Vagina (tissue), 2 donors: Measurements from ENCODE around the gene CD151. TPM values are rescaled to one million over a fixed set of nuclear protein-coding genes. Genes with fewer than 3 reads are reported as not detected.

ENCODE experiments used
- DNase-seq, 2 donors: peaks; one replicate each; pipeline ENCODE4 v3.0.0-alpha.2; 2017; ENCODE audit errors: extremely low spot score in 2 of 2
- H3K27ac ChIP-seq: fragments of 200-600 bp; sonication (generic); one replicate; pipeline ENCODE4 v1.5.1; 2019
- H3K27me3 ChIP-seq: fragments of 200-600 bp; sonication (generic); one replicate; pipeline ENCODE4 v1.5.1; 2019
- H3K36me3 ChIP-seq, 2 donors: fragments of 200-600 bp; sonication (generic); one replicate each; pipeline ENCODE4 v1.5.1; 2017 to 2019
- H3K4me1 ChIP-seq: fragments of 200-600 bp; sonication (generic); one replicate; pipeline ENCODE4 v1.5.1; 2019
- H3K4me3 ChIP-seq, 2 donors: fragments of 200-600 bp; sonication (generic); 1 replicate in 1 of 2; 2 replicates in 1 of 2; pipeline ENCODE4 v1.5.1; 2016 to 2019
- H3K9me3 ChIP-seq: fragments of 200-600 bp; sonication (generic); one replicate; pipeline ENCODE4 v1.5.1; 2019
- POLR2A ChIP-seq, 2 donors: fragments of 450-650 bp; IDR thresholded peaks; one replicate each; pipeline ENCODE4 v1.6.1; 2017; ENCODE audit warnings: antibody characterized with exemption in 2 of 2, mild to moderate bottlenecking in 2 of 2, moderate library complexity in 2 of 2
- POLR2AphosphoS5 ChIP-seq, 2 donors: sonication (generic); formaldehyde crosslinking; IDR thresholded peaks; one replicate each; pipeline ENCODE4 v1.9.0; 2017; ENCODE audit warnings: antibody characterized with exemption in 2 of 2, mild to moderate bottlenecking in 2 of 2, low read depth in 1 of 2; ENCODE audit not compliant: insufficient read depth in 1 of 2
- intact Hi-C: fragments of 100-400 bp; cut with DNase I; formaldehyde crosslinking; loops from one replicate; pipeline ENCODE4 v1.15.1; 2023
- total RNA-seq: library from RNA; depleted of rRNA; stranded (reverse); fragments of >200 nt; gene quantifications from one replicate; pipeline ENCODE4 v1.2.3, GENCODE V29; 2016
- TF ChIP-seq, protein P1 (sequence below), 3 experiments: fragments of 450-650 bp in 2 of 3; fragments of 200-600 bp in 1 of 3; sonication (generic) in 1 of 3; IDR thresholded peaks; one replicate each; pipeline ENCODE4 v1.5.1; 2017 to 2019; ENCODE audit warnings: antibody characterized with exemption in 3 of 3, mild to moderate bottlenecking in 2 of 3, moderate library complexity in 2 of 3

The CD151 gene
- total RNA-seq, 1 donor from 2014 or later: 150 TPM

DNA sequence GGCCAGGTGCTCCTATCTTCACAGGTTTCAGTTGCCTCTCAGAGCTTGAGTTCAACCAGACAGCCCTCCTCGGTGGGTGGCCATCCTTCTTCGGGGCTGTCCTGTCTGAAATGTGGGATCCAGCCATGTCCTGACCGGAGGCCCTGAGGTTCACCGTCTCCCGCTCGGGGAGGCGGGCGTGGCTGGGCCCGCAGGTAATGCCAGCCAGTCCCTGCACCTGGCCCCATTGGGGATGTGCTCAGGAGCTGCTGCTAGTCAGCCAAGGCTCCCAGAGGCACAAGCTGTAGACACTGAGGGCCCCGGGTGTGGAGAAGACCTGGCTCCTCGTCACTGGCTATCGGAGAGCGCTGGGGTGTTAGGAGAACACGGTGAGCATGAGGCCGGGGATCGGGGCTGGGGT is 42.5 kb downstream of the CD151 start:
- H3K36me3 ChIP-seq: no peaks in the 10 kb centered on the region
- H3K27ac ChIP-seq: no peak overlapping the region
- intact Hi-C loops: no loop called here
- H3K9me3 ChIP-seq: no peaks in the 10 kb centered on the region
- H3K27me3 ChIP-seq: no peaks in the 10 kb centered on the region
- no peak for TF ChIP-seq POLR2AphosphoS5 (IDR thresholded peaks at IDR 0.05; ENCODE audit: insufficient read depth in 1 of 2, low read depth in 1 of 2)
- TF ChIP-seq, protein P1, sequence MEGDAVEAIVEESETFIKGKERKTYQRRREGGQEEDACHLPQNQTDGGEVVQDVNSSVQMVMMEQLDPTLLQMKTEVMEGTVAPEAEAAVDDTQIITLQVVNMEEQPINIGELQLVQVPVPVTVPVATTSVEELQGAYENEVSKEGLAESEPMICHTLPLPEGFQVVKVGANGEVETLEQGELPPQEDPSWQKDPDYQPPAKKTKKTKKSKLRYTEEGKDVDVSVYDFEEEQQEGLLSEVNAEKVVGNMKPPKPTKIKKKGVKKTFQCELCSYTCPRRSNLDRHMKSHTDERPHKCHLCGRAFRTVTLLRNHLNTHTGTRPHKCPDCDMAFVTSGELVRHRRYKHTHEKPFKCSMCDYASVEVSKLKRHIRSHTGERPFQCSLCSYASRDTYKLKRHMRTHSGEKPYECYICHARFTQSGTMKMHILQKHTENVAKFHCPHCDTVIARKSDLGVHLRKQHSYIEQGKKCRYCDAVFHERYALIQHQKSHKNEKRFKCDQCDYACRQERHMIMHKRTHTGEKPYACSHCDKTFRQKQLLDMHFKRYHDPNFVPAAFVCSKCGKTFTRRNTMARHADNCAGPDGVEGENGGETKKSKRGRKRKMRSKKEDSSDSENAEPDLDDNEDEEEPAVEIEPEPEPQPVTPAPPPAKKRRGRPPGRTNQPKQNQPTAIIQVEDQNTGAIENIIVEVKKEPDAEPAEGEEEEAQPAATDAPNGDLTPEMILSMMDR (IDR thresholded peaks at IDR 0.05): no peak
- TF ChIP-seq POLR2A (IDR thresholded peaks at IDR 0.05): no peak
- no peak for DNase-seq
- no peak overlapping the region for H3K4me3 ChIP-seq
- H3K4me1 ChIP-seq: no peaks in the 10 kb centered on the region

- H3K4me3 ChIP-seq: no peak overlapping the region
- TF ChIP-seq, protein P1 (IDR thresholded peaks at IDR 0.05): no peak
- no peak for TF ChIP-seq POLR2A (IDR thresholded peaks at IDR 0.05)
- no peak for TF ChIP-seq POLR2AphosphoS5 (IDR thresholded peaks at IDR 0.05; ENCODE audit: insufficient read depth in 1 of 2, low read depth in 1 of 2)
- no peaks in the 10 kb centered on the region for H3K4me1 ChIP-seq
- no peaks in the 10 kb centered on the region for H3K9me3 ChIP-seq
- intact Hi-C loops: no loop called here
- H3K36me3 ChIP-seq: no peaks in the 10 kb centered on the region
- no peaks in the 10 kb centered on the region for H3K27me3 ChIP-seq
- H3K27ac ChIP-seq: no peak overlapping the region
- no peak for DNase-seq
These were observed 43.1 kb downstream of the CD151 start for GRCh38 chr11:875769-876301.

GRCh38 chr11:876545-876944 is 43.8 kb downstream of the CD151 start:
- H3K4me1 ChIP-seq: no peaks in the 10 kb centered on the region

GRCh38 chr11:877565-877964 is 44.8 kb downstream of the CD151 start:
- Histone ChIP-seq H3K27me3 (no peaks in the 10 kb centered on the region), H3K9me3 (no peaks in the 10 kb centered on the region), H3K36me3 (no peaks in the 10 kb centered on the region), H3K4me1 (no peaks in the 10 kb centered on the region), H3K27ac (no peak overlapping the region), H3K4me3 (no peak overlapping the region)
- intact Hi-C loops: no loop called here
- DNase-seq: no peak
- TF ChIP-seq POLR2AphosphoS5 (IDR thresholded peaks at IDR 0.05; ENCODE audit: insufficient read depth in 1 of 2, low read depth in 1 of 2) (no peak), POLR2A (IDR thresholded peaks at IDR 0.05) (no peak)
- TF ChIP-seq, protein P1 (IDR thresholded peaks at IDR 0.05): no peak

More at GRCh38 chr11:876545-876944, 43.8 kb downstream of the CD151 start:
- Histone ChIP-seq H3K9me3 (no peaks in the 10 kb centered on the region), H3K36me3 (no peaks in the 10 kb centered on the region), H3K4me3 (no peak overlapping the region), H3K27ac (no peak overlapping the region), H3K27me3 (no peaks in the 10 kb centered on the region)
- no peak for TF ChIP-seq POLR2AphosphoS5 (IDR thresholded peaks at IDR 0.05; ENCODE audit: insufficient read depth in 1 of 2, low read depth in 1 of 2)
- no peak for TF ChIP-seq POLR2A (IDR thresholded peaks at IDR 0.05)
- TF ChIP-seq, protein P1 (IDR thresholded peaks at IDR 0.05): no peak
- intact Hi-C loops: no loop called here
- DNase-seq: no peak

DNA sequence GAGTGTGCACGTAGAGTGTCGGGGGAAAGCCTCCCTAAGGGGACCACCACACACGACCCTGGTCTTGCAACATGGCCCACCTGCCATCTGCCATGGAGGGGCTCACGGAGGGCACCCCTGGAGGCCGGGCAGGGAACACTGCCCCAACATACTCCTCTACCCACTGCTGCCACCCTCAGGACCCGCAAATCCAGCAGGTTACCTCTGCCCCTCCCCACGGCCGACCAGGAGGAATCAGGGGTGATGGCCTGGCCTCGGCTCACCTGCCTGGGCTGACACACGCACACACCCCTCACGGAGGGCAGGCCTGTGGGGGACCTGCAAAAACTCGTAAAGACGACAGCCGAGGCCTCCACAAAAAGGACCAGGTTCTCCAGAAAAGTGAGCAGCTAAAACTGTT is 47.7 kb downstream of the CD151 start:
- TF ChIP-seq, protein P1 (IDR thresholded peaks at IDR 0.05): no peak
- TF ChIP-seq POLR2AphosphoS5 (IDR thresholded peaks at IDR 0.05; ENCODE audit: insufficient read depth in 1 of 2, low read depth in 1 of 2) (no peak), POLR2A (IDR thresholded peaks at IDR 0.05) (no peak)
- no peaks in the 10 kb centered on the region for H3K36me3 ChIP-seq
- no peak for DNase-seq
- H3K27me3 ChIP-seq: no peaks in the 10 kb centered on the region
- no peaks in the 10 kb centered on the region for H3K9me3 ChIP-seq
- no peaks in the 10 kb centered on the region for H3K4me1 ChIP-seq
- H3K4me3 ChIP-seq: no peak overlapping the region
- intact Hi-C loops: no loop called here
- no peak overlapping the region for H3K27ac ChIP-seq
